Loucy (cell line): ENCODE results near the gene TIMP1.
A peak's percentile ranks its signal among the peaks of the same experiment; 100 is the strongest.

Experiments used
- H2AFZ ChIP-seq: fragments of 200-600 bp; sonication (generic); 2 replicates; pipeline ENCODE4 v1.6.0; 2016; ENCODE audit warnings: antibody characterized with exemption, mild to moderate bottlenecking, low read length, moderate library complexity
- H3F3A ChIP-seq: fragments of 200-600 bp; 2 replicates; pipeline ENCODE4 v1.6.0; 2016; ENCODE audit warnings: antibody characterized with exemption, low read depth, mild to moderate bottlenecking
- H3K27me3 ChIP-seq: fragments of 200-600 bp; sonication (generic); 2 replicates; pipeline ENCODE4 v1.6.1; 2014; ENCODE audit warnings: low read length, mild to moderate bottlenecking; ENCODE audit not compliant: insufficient read depth, poor library complexity, severe bottlenecking
- H3K36me3 ChIP-seq: fragments of 200-600 bp; sonication (generic); 2 replicates; pipeline ENCODE4 v1.6.1; 2016; ENCODE audit warnings: low read length; ENCODE audit not compliant: insufficient read depth
- H3K4me1 ChIP-seq: fragments of 200-600 bp; sonication (generic); 2 replicates; pipeline ENCODE4 v1.5.1; 2014; ENCODE audit warnings: low read length, mild to moderate bottlenecking; ENCODE audit not compliant: insufficient read depth, poor library complexity, severe bottlenecking
- H3K4me2 ChIP-seq: fragments of 200-600 bp; sonication (generic); 2 replicates; pipeline ENCODE4 v1.6.0; 2014; ENCODE audit warnings: antibody characterized with exemption, low read length, low read depth, mild to moderate bottlenecking; ENCODE audit not compliant: poor library complexity, severe bottlenecking
- H3K4me3 ChIP-seq: fragments of 200-600 bp; sonication (generic); 2 replicates; pipeline ENCODE4 v1.5.1; 2014; ENCODE audit warnings: low read length, mild to moderate bottlenecking, mixed read lengths; ENCODE audit not compliant: poor library complexity, severe bottlenecking
- H3K79me2 ChIP-seq: fragments of 200-600 bp; sonication (generic); 2 replicates; pipeline ENCODE4 v1.6.1; 2014; ENCODE audit warnings: low read length; ENCODE audit not compliant: insufficient read depth
- H3K9ac ChIP-seq: fragments of 200-600 bp; sonication (generic); 2 replicates; pipeline ENCODE4 v1.6.0; 2014; ENCODE audit warnings: mild to moderate bottlenecking, low read depth, low read length, moderate library complexity; ENCODE audit not compliant: poor library complexity, severe bottlenecking
- H3K9me2 ChIP-seq: fragments of 200-600 bp; sonication (generic); replicated peaks from 2 replicates; pipeline ENCODE4 v1.6.1; 2016; ENCODE audit warnings: low read depth, low read length, mixed read lengths
- H3K9me3 ChIP-seq: fragments of 200-600 bp; sonication (generic); 2 replicates; pipeline ENCODE4 v1.6.1; 2014; ENCODE audit warnings: mild to moderate bottlenecking, antibody characterized with exemption, low read length, low read depth; ENCODE audit not compliant: insufficient read depth
- H4K20me1 ChIP-seq: fragments of 200-600 bp; sonication (generic); 2 replicates; pipeline ENCODE4 v1.6.0; 2014; ENCODE audit warnings: antibody characterized with exemption, low read length, mild to moderate bottlenecking; ENCODE audit not compliant: insufficient read depth, poor library complexity, severe bottlenecking
- EZH2phosphoT487 ChIP-seq: fragments of 200-600 bp; IDR thresholded peaks from 2 replicates; pipeline ENCODE4 v1.6.1; 2018; ENCODE audit warnings: antibody characterized with exemption, mild to moderate bottlenecking, moderate library complexity, borderline replicate concordance
- TF ChIP-seq, protein P1 (sequence below): fragments of 200-600 bp; sonication (generic); conservative IDR thresholded peaks from 2 replicates; pipeline ENCODE4 v1.5.1; 2014; ENCODE audit warnings: mild to moderate bottlenecking, antibody characterized with exemption, low read length

The TIMP1 gene

DNA sequence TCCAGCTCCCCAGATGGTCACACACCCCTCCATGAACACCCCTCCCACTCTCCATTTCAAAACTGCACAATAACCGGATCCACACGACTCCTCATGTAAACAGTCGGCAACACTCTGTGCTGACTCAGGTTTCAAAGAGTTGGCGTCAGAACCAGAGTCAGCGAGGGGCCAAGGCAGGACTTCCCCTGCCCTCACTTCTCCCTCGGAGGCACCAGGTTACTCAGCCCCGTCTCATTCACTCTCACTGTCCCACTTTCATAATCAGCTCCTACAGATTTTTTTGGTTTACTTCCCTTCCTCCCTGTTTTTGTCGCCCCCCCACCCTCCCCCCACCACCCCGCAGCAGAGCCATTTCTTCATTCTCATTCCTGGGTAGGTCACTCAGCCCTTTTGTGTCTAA lies 2.7 kb upstream of the TIMP1 start:
- no peaks in the 10 kb centered on the region for H3K9me2 ChIP-seq
- H3K4me3 ChIP-seq = no peak overlapping the region
- no peaks in the 10 kb centered on the region for H3K36me3 ChIP-seq
- no peak overlapping the region for H3K9ac ChIP-seq
- H3K27me3 ChIP-seq = no peaks in the 10 kb centered on the region
- TF ChIP-seq, protein P1, sequence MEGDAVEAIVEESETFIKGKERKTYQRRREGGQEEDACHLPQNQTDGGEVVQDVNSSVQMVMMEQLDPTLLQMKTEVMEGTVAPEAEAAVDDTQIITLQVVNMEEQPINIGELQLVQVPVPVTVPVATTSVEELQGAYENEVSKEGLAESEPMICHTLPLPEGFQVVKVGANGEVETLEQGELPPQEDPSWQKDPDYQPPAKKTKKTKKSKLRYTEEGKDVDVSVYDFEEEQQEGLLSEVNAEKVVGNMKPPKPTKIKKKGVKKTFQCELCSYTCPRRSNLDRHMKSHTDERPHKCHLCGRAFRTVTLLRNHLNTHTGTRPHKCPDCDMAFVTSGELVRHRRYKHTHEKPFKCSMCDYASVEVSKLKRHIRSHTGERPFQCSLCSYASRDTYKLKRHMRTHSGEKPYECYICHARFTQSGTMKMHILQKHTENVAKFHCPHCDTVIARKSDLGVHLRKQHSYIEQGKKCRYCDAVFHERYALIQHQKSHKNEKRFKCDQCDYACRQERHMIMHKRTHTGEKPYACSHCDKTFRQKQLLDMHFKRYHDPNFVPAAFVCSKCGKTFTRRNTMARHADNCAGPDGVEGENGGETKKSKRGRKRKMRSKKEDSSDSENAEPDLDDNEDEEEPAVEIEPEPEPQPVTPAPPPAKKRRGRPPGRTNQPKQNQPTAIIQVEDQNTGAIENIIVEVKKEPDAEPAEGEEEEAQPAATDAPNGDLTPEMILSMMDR = no peak
- TF ChIP-seq EZH2phosphoT487 = no peak
- H3K4me2 ChIP-seq = no peak overlapping the region
- H4K20me1 ChIP-seq = peaks cover 4% of the 10 kb centered on the region
- no peaks in the 10 kb centered on the region for H3F3A ChIP-seq
- H3K4me1 ChIP-seq = peaks cover 20% of the 10 kb centered on the region
- H3K9me3 ChIP-seq = no peaks in the 10 kb centered on the region
- peaks cover 21% of the 10 kb centered on the region for H3K79me2 ChIP-seq
- no peak overlapping the region for H2AFZ ChIP-seq

- Histone ChIP-seq H3K9me2 (no peaks in the 10 kb centered on the region), H3F3A (no peaks in the 10 kb centered on the region), H3K79me2 (peaks cover 23% of the 10 kb centered on the region), H3K9ac (peak overlapping the region; percentile 93), H3K4me3 (peak overlapping the region; percentile 89), H3K4me2 (peak overlapping the region; percentile 90), H3K4me1 (peaks cover 20% of the 10 kb centered on the region), H4K20me1 (peaks cover 4% of the 10 kb centered on the region), H3K9me3 (no peaks in the 10 kb centered on the region), H3K27me3 (no peaks in the 10 kb centered on the region), H3K36me3 (no peaks in the 10 kb centered on the region), H2AFZ (no peak overlapping the region)
- TF ChIP-seq, protein P1 = no peak
- TF ChIP-seq EZH2phosphoT487 = no peak
These were observed 1.1 kb downstream of the TIMP1 start for GRCh38 chrX:47583240-47583861.

- H3F3A ChIP-seq = no peaks in the 10 kb centered on the region
- no peak overlapping the region for H3K9ac ChIP-seq
- peaks cover 23% of the 10 kb centered on the region for H3K79me2 ChIP-seq
- H3K4me3 ChIP-seq = no peak overlapping the region
- H3K27me3 ChIP-seq = no peaks in the 10 kb centered on the region
- no peaks in the 10 kb centered on the region for H3K9me3 ChIP-seq
- peaks cover 20% of the 10 kb centered on the region for H3K4me1 ChIP-seq
- H4K20me1 ChIP-seq = peaks cover 4% of the 10 kb centered on the region
- H3K36me3 ChIP-seq = no peaks in the 10 kb centered on the region
- no peak for TF ChIP-seq EZH2phosphoT487
- TF ChIP-seq, protein P1 = no peak
- no peaks in the 10 kb centered on the region for H3K9me2 ChIP-seq
- H2AFZ ChIP-seq = no peak overlapping the region
- H3K4me2 ChIP-seq = peak overlapping the region; percentile 90
These were observed 2.5 kb downstream of the TIMP1 start for GRCh38 chrX:47584714-47585113.
